Measurements from ENCODE around the gene UTP4. TPM values are rescaled to one million over a fixed set of nuclear protein-coding genes. Genes with fewer than 3 reads are reported as not detected.

The UTP4 gene
- total RNA-seq, 1 donor from 2014 or later: 34.9 TPM

DNA sequence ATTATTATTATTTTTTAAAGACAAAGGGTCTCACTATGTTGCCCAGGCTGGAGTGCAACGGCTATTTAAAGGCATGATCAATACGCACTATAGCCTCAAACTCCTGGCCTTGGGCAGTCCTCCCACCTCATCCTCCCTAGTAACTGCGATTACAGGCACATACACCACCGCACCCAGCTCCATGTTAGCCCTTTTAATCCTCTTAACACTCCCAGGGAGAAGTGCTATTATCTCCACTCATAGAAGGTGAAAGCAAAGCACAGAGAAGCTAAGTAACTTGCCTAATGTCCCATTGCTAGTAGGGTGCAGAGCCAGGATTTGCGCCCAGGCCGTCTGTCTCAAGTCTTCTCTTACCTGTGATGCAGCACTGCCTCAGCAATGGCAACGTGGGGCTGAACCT, 22.0 kb upstream of the UTP4 start:
- Histone ChIP-seq H3K27me3 (no peaks in the 10 kb centered on the region), H3K36me3 (peaks cover 0 to 16% of the 10 kb centered on the region in 2 donors), H3K27ac (no peak overlapping the region), H3K9me3 (no peaks in the 10 kb centered on the region), H3K4me1 (peaks cover 35% of the 10 kb centered on the region), H3K4me3 (no peak overlapping the region)
- TF ChIP-seq, protein P1, sequence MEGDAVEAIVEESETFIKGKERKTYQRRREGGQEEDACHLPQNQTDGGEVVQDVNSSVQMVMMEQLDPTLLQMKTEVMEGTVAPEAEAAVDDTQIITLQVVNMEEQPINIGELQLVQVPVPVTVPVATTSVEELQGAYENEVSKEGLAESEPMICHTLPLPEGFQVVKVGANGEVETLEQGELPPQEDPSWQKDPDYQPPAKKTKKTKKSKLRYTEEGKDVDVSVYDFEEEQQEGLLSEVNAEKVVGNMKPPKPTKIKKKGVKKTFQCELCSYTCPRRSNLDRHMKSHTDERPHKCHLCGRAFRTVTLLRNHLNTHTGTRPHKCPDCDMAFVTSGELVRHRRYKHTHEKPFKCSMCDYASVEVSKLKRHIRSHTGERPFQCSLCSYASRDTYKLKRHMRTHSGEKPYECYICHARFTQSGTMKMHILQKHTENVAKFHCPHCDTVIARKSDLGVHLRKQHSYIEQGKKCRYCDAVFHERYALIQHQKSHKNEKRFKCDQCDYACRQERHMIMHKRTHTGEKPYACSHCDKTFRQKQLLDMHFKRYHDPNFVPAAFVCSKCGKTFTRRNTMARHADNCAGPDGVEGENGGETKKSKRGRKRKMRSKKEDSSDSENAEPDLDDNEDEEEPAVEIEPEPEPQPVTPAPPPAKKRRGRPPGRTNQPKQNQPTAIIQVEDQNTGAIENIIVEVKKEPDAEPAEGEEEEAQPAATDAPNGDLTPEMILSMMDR (IDR thresholded peaks at IDR 0.05): no peak
- TF ChIP-seq POLR2AphosphoS5 (IDR thresholded peaks at IDR 0.05; ENCODE audit: insufficient read depth in 1 of 2, low read depth in 1 of 2) (no peak), POLR2A (IDR thresholded peaks at IDR 0.05) (no peak)
- intact Hi-C loops (cut with DNase I): no loop called here
- DNase-seq (ENCODE audit: extremely low spot score in 2 of 2): no peak

DNA sequence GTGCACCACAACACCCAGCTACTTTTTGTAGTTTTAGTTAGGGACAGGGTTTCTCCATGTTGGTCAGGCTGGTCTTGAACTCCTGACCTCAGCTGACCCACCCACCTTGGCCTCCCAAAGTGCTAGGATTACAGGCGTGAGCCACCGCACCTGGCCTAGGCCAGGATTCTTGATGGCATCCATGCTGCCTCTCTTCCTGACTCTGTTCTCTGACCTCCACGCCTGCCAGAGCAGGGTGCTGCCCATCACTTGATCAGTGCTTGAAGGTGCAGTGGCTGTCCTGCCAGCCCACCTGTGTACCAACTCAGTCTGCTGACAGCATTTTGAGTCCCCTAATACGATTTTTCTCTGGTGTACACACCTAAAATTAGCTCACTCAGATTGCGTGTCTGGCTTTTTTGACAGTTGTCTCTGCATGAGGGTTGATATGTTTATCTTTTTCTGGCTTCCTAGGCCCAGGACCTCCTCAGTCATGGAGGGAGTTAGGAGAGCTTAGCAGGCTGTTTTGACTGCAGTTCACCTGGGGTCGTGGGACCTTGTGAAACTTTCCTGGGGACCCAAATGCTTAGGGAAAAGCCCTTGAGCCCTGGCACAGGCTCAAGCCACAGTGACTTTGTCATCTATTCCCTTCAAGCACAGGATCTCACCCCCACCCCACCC, 21.1 kb upstream of the UTP4 start:
- Histone ChIP-seq H3K4me1 (peaks cover 30% of the 10 kb centered on the region), H3K36me3 (peaks cover 0 to 16% of the 10 kb centered on the region in 2 donors), H3K27me3 (no peaks in the 10 kb centered on the region), H3K27ac (no peak overlapping the region), H3K4me3 (no peak overlapping the region), H3K9me3 (no peaks in the 10 kb centered on the region)
- DNase-seq (ENCODE audit: extremely low spot score in 2 of 2): no peak
- intact Hi-C loops (cut with DNase I): no loop called here
- TF ChIP-seq POLR2A (IDR thresholded peaks at IDR 0.05) (no peak), POLR2AphosphoS5 (IDR thresholded peaks at IDR 0.05; ENCODE audit: insufficient read depth in 1 of 2, low read depth in 1 of 2) (no peak)
- TF ChIP-seq, protein P1 (IDR thresholded peaks at IDR 0.05): no peak

DNA sequence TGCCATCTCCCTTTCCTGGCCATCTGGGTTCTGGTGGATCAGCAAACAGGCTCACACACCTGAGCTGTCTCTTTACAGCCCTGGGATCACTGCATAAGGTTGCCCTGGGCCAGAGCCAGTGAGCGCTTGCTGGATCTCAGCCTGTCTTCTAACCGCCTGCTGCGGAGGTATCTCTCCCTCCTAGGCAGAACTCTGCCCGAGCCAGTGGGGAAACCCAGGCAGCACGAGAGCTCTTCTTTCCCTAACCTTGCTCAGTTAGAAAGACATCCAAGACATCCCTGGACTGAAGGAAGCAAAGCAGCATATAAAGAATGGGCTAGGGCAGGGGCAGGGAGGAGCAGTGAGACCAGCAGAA, 20.6 kb upstream of the UTP4 start:
- DNase-seq (ENCODE audit: extremely low spot score in 2 of 2): no peak
- Histone ChIP-seq H3K27ac (no peak overlapping the region), H3K4me1 (peaks cover 25% of the 10 kb centered on the region), H3K4me3 (no peak overlapping the region), H3K9me3 (no peaks in the 10 kb centered on the region), H3K36me3 (peaks cover 0 to 20% of the 10 kb centered on the region in 2 donors), H3K27me3 (no peaks in the 10 kb centered on the region)
- TF ChIP-seq POLR2AphosphoS5 (IDR thresholded peaks at IDR 0.05; ENCODE audit: insufficient read depth in 1 of 2, low read depth in 1 of 2) (no peak), POLR2A (IDR thresholded peaks at IDR 0.05) (no peak)
- TF ChIP-seq, protein P1 (IDR thresholded peaks at IDR 0.05): no peak
- intact Hi-C loops (cut with DNase I): no loop called here

DNA sequence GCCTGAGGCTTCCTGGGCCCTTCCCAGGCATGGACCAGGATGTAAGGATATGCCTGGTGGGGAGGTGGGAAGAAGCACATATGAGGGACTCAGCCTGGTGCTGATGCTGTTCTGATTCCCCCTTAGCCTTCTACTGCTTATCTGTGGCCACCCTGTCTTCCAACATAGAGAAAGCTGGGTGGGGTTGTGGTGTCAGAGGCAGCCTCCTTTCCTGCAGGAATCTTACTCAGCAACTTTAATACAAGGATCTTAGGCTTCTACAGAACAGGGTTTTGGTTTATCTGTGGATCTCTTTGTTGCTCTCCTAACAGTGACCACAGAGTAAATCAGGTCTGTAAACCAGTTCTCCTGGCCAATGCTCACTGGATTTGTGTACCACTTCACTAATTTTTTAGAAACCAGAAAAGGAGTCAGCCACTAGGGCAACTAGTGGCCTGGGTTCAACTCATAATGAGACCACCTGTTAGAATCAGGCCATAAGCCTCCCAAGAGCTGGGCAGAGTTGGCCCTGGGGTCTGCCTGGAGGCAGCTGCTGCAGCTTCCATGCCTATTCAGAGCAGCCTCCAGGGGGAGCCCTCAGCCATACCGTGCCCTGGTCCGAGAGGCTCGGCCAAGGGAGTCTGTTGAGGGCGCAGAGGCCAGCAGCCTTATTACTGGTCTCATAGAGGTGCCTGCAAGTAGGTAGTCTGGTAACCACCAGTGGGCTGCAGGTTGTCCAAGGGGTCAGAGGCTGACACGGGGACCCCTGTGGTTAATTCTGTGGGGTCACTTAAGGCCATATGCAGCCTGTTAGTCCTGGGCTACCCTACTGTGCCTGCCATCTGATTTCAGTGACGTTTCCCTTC, 19.9 kb upstream of the UTP4 start:
- Histone ChIP-seq H3K27ac (no peak overlapping the region), H3K9me3 (no peaks in the 10 kb centered on the region), H3K36me3 (peaks cover 0 to 20% of the 10 kb centered on the region in 2 donors), H3K4me3 (no peak overlapping the region), H3K4me1 (peaks cover 21% of the 10 kb centered on the region), H3K27me3 (no peaks in the 10 kb centered on the region)
- TF ChIP-seq, protein P1 (IDR thresholded peaks at IDR 0.05): peak in 2 of 3 experiments; percentile 17 to 22
- no peak for TF ChIP-seq POLR2A (IDR thresholded peaks at IDR 0.05)
- no peak for DNase-seq (ENCODE audit: extremely low spot score in 2 of 2)
- intact Hi-C loops (cut with DNase I): no loop called here

DNA sequence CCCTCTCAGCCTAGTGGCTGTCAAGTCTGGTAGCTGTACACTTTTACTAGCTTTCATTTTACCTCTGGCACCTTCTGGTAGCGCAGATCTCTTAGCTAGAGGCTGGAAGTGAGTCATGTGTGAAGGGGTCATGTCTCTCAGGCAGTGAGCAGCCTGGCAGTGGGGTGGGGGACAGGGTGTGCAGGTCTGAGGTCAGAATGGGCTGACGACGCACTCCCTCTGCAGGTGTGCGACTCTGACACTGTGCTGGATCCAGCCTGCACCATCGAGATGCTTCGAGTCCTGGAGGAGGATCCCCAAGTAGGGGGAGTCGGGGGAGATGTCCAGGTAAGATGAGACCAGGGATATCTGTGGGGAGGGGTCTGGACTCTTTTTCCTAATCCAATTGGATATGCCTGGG, 19.2 kb upstream of the UTP4 start:
- no peak for DNase-seq (ENCODE audit: extremely low spot score in 2 of 2)
- no peak overlapping the region for H3K4me3 ChIP-seq
- no peaks in the 10 kb centered on the region for H3K27me3 ChIP-seq
- TF ChIP-seq, protein P1 (IDR thresholded peaks at IDR 0.05): no peak
- TF ChIP-seq POLR2AphosphoS5 (IDR thresholded peaks at IDR 0.05; ENCODE audit: insufficient read depth in 1 of 2, low read depth in 1 of 2): no peak
- no peak for TF ChIP-seq POLR2A (IDR thresholded peaks at IDR 0.05)
- no peak overlapping the region for H3K27ac ChIP-seq
- intact Hi-C loops (cut with DNase I): no loop called here
- H3K36me3 ChIP-seq: peaks cover 0 to 24% of the 10 kb centered on the region in 2 donors
- peaks cover 23% of the 10 kb centered on the region for H3K4me1 ChIP-seq
- no peaks in the 10 kb centered on the region for H3K9me3 ChIP-seq
